ENCODE data around the gene ESRP2.

ESRP2 gene

DNA sequence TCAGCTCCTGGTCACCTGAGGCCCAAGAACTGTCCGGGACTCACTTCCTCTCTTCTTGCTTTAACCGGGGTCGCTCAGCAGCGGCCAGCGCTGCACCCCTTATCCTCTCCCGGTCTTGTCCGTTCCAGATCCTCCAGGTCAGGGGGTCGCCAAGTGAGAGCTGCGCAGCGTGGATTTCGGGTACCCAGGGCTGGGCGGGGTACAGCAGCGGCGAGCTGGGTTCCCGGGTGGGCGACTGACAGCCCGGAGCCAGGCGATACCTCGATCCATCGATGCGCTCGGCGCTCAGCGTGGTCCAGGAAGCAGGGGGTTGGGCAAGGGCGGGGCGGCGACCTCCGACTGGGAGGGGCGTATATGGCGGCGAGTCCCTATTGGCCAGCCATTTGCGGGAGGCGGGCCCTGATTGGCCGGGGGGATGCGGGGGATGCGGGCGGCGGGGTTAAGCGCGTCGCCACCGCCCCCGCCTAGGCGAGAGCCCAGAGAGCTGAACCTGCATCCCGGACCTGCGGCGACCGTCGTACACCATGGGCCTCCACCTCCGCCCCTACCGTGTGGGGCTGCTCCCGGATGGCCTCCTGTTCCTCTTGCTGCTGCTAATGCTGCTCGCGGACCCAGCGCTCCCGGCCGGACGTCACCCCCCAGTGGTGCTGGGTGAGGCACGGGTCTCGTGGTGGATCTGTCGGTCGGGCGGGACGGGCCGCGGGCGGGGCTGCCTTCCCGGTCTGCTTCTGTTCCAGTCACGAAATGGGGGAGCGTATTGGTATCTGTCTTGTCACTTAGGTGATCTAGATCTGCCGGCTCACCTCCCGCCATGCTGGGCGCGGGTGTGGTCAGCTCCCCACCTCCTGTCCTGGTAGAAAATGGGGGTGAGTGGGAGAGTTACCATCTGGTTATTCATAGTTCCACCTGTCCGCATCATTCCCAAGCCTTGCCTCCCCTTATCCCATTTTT, 9.3 kb upstream of the ESRP2 start, which contains the start of gene PLA2G15:
Gene PLA2G15, plus strand, starts transcription at position 471 of the 951 bp plus-strand sequence. Its CDS starts 54 bp downstream, at position 525.
- TF ChIP-seq EGR1 (IDR thresholded peaks at IDR 0.05), result peak; percentile 96
- no peak; the same call in 1 of the 2 replicates for TF ChIP-seq USF1 (IDR thresholded peaks at IDR 0.05)
- no peak for TF ChIP-seq TCF12 (IDR thresholded peaks at IDR 0.05; ENCODE audit: low read depth)
- TF ChIP-seq NFIC (IDR thresholded peaks at IDR 0.05), result no peak
- 0 out of 2 replicates have a peak, but pooled peaks have one; percentile 39 for TF ChIP-seq ZBTB7A (IDR thresholded peaks at IDR 0.05; ENCODE audit: low read depth)
- peak; percentile 37; the same call in 1 of the 2 replicates for TF ChIP-seq YY1 (IDR thresholded peaks at IDR 0.05; ENCODE audit: low read depth)
- TF ChIP-seq CEBPB (IDR thresholded peaks at IDR 0.05), result no peak
- no peak for TF ChIP-seq CREB1 (IDR thresholded peaks at IDR 0.05; ENCODE audit: low read depth)
- peak; percentile 42; the same call in 1 of the 2 replicates for TF ChIP-seq MAX (IDR thresholded peaks at IDR 0.05)
- peak; percentile 50; the same call in 1 of the 2 replicates for TF ChIP-seq TAF1 (IDR thresholded peaks at IDR 0.05; ENCODE audit: low read depth)
- no peak for TF ChIP-seq REST (IDR thresholded peaks at IDR 0.05; ENCODE audit: low read depth)
- TF ChIP-seq TEAD4 (IDR thresholded peaks at IDR 0.05), result no peak
- TF ChIP-seq FOXM1 (IDR thresholded peaks at IDR 0.05; ENCODE audit: borderline replicate concordance, low read depth), result no peak
- TF ChIP-seq RAD21 (IDR thresholded peaks at IDR 0.05; ENCODE audit: low read depth), result no peak
- no peak for TF ChIP-seq EP300 (IDR thresholded peaks at IDR 0.05; ENCODE audit: borderline replicate concordance)

DNA sequence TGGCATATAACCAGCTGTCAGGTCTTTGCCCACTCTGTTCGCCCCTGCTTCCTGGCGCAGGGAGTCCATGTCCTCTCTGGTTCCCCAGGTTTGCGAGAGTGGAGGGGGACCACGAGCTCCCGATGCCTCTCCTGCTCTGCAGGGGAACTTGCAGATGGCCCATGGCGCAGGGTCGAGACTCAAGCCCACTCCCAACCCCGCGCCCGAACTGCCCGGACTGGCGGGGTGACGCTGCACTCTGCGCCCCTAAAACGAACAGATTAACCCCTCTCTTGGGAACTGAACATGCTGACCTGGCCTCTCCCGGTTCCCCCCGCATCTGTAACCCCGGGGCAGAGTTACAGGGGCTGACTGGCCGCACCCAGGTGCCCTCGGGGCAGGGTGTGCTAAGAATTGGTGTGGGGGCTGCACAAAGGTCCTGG, 8.6 kb upstream of the ESRP2 start:
- TF ChIP-seq REST (IDR thresholded peaks at IDR 0.05; ENCODE audit: low read depth) (no peak), CEBPB (IDR thresholded peaks at IDR 0.05) (no peak), MAX (IDR thresholded peaks at IDR 0.05) (no peak), TAF1 (IDR thresholded peaks at IDR 0.05; ENCODE audit: low read depth) (no peak), NFIC (IDR thresholded peaks at IDR 0.05) (no peak), ZBTB7A (IDR thresholded peaks at IDR 0.05; ENCODE audit: low read depth) (no peak), EP300 (IDR thresholded peaks at IDR 0.05; ENCODE audit: borderline replicate concordance) (no peak), TCF12 (IDR thresholded peaks at IDR 0.05; ENCODE audit: low read depth) (no peak), TEAD4 (IDR thresholded peaks at IDR 0.05) (no peak), CREB1 (IDR thresholded peaks at IDR 0.05; ENCODE audit: low read depth) (no peak), FOXM1 (IDR thresholded peaks at IDR 0.05; ENCODE audit: borderline replicate concordance, low read depth) (no peak), YY1 (IDR thresholded peaks at IDR 0.05; ENCODE audit: low read depth) (no peak)

GRCh38 chr16:68242926-68243858, 7.3 kb upstream of the ESRP2 start:
- TF ChIP-seq MAX (IDR thresholded peaks at IDR 0.05) (no peak), NFIC (IDR thresholded peaks at IDR 0.05) (no peak), RAD21 (IDR thresholded peaks at IDR 0.05; ENCODE audit: low read depth) (no peak), YY1 (IDR thresholded peaks at IDR 0.05; ENCODE audit: low read depth) (no peak), EP300 (IDR thresholded peaks at IDR 0.05; ENCODE audit: borderline replicate concordance) (no peak), REST (IDR thresholded peaks at IDR 0.05; ENCODE audit: low read depth) (no peak), EGR1 (IDR thresholded peaks at IDR 0.05) (no peak), CEBPB (IDR thresholded peaks at IDR 0.05) (no peak), TCF12 (IDR thresholded peaks at IDR 0.05; ENCODE audit: low read depth) (no peak)

Data from Ishikawa (cell line).